Measurements from ENCODE around the gene ENTHD1. TPM values are rescaled to one million over a fixed set of nuclear protein-coding genes. Genes with fewer than 3 reads are reported as not detected.

ENTHD1 gene
- total RNA-seq, 2 experiments from 2014 or later = 0.47 TPM; not detected in 1

DNA sequence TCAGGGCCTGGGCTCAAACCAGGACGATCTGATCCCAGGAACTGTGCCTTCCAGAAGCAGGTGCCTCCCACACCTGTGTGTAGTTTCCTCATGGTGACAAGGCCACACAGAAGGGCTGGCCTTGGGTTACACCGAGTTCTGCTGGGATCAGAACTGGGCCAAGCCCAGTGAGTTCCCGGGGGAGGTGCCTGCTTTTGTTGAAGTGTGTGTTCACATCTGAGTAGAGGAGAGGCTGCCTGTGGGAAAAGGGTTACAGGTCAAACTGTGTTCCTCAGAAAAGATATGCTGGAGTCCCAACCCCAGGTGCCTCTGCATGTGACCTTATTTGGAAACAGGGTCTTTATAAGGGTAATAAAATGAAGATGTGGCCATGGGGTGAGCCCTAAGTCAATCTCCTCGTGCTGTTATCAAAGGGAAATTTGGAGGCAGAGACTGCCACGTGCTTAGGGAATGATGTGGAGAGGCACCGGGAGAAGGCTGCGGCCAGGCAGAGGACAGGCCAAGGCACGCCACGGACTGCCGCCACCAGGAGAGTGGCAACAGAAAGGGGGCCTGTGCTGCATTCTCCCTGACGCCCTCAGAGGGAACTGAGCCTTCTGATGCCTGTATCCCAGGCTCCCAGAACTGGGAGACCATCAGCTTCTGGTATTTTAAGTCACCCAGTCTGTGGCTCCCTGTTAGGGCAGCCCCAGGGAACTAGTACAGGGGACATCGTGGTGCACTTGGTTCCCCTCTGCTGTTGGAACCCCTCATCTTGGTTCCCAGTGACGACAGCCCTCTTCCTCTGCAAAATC is 164.2 kb downstream of the ENTHD1 start:
- Histone ChIP-seq H3K9me3 (ENCODE audit: control insufficient read depth in 1 of 2, insufficient read depth in 1 of 2, low read length in 2 of 2) (no peaks in the 10 kb centered on the region), H3K4me1 (ENCODE audit: insufficient read depth, low read length) (no peaks in the 10 kb centered on the region), H3K27me3 (ENCODE audit: control insufficient read depth in 1 of 2, insufficient read depth in 2 of 2, low read length in 2 of 2) (no peaks in the 10 kb centered on the region), H3K4me3 (ENCODE audit: low read length) (no peak overlapping the region), H3K36me3 (ENCODE audit: insufficient read depth, low read length) (no peaks in the 10 kb centered on the region), H3K27ac (ENCODE audit: low read depth in 1 of 2, low read length in 2 of 2) (no peak overlapping the region)
- intact Hi-C loops (cut with DNase I, micrococcal nuclease) = no loop called here
- ATAC-seq (ENCODE audit: poor library complexity) (no peak), DNase-seq (no peak)
- H3K9me3 Mint-ChIP-seq = no peaks in the 10 kb centered on the region
- no peaks in the 10 kb centered on the region for H3K36me3 Mint-ChIP-seq (ENCODE audit: low read depth)
- H3K27me3 Mint-ChIP-seq = no peaks in the 10 kb centered on the region
- ChIA-PET POLR2A (no interaction called here), CTCF (no interaction called here)
- TF ChIP-seq, protein P1, sequence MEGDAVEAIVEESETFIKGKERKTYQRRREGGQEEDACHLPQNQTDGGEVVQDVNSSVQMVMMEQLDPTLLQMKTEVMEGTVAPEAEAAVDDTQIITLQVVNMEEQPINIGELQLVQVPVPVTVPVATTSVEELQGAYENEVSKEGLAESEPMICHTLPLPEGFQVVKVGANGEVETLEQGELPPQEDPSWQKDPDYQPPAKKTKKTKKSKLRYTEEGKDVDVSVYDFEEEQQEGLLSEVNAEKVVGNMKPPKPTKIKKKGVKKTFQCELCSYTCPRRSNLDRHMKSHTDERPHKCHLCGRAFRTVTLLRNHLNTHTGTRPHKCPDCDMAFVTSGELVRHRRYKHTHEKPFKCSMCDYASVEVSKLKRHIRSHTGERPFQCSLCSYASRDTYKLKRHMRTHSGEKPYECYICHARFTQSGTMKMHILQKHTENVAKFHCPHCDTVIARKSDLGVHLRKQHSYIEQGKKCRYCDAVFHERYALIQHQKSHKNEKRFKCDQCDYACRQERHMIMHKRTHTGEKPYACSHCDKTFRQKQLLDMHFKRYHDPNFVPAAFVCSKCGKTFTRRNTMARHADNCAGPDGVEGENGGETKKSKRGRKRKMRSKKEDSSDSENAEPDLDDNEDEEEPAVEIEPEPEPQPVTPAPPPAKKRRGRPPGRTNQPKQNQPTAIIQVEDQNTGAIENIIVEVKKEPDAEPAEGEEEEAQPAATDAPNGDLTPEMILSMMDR (IDR thresholded peaks at IDR 0.05) = no peak
- no peaks in the 10 kb centered on the region for H3K4me1 Mint-ChIP-seq (ENCODE audit: low read depth)
- no peak overlapping the region for H3K4me3 Mint-ChIP-seq
- H3K27ac Mint-ChIP-seq = no peak overlapping the region

DNA sequence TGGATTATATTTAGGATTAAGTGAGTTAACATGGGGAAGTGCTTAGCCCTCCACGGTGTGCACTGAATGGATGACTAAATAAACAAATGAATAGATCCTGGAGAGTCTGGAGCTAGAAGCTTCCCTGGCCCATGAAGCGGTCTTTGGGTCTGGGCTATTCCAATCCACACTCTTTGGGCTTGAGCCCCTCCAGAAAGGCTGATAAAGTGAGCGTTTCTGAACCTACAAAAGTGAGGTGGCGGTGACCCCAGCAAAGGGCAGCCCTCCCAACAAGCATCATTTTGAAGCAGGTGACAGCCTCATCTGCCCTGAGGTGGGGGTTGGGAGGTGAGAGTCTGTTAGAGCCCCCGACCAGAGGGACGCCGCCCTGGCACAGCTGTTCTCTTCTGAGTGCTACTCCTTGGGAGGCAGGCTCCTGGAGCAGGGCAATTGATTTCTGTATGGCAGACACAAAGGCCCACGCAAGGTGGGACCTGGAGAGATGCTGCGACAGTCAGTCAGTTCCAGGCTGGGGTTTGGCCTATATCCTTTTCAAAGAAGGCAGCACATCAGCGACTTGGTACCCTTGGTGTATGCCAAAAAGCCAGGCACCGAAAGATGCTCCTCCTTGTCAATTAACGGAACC is 165.2 kb downstream of the ENTHD1 start:
- Mint-ChIP-seq H3K9me3 (no peaks in the 10 kb centered on the region), H3K4me1 (ENCODE audit: low read depth) (no peaks in the 10 kb centered on the region), H3K27ac (no peak overlapping the region), H3K36me3 (ENCODE audit: low read depth) (no peaks in the 10 kb centered on the region), H3K27me3 (no peaks in the 10 kb centered on the region), H3K4me3 (no peak overlapping the region)
- TF ChIP-seq, protein P1 (IDR thresholded peaks at IDR 0.05) = no peak
- Histone ChIP-seq H3K27ac (ENCODE audit: low read depth in 1 of 2, low read length in 2 of 2) (no peak overlapping the region), H3K4me1 (ENCODE audit: insufficient read depth, low read length) (no peaks in the 10 kb centered on the region), H3K4me3 (ENCODE audit: low read length) (no peak overlapping the region), H3K9me3 (ENCODE audit: control insufficient read depth in 1 of 2, insufficient read depth in 1 of 2, low read length in 2 of 2) (no peaks in the 10 kb centered on the region), H3K27me3 (ENCODE audit: control insufficient read depth in 1 of 2, insufficient read depth in 2 of 2, low read length in 2 of 2) (no peaks in the 10 kb centered on the region), H3K36me3 (ENCODE audit: insufficient read depth, low read length) (no peaks in the 10 kb centered on the region)
- intact Hi-C loops (cut with DNase I, micrococcal nuclease) = no loop called here
- ChIA-PET CTCF (no interaction called here), POLR2A (no interaction called here)
- no peak for DNase-seq
- no peak for ATAC-seq (ENCODE audit: poor library complexity)

DNA sequence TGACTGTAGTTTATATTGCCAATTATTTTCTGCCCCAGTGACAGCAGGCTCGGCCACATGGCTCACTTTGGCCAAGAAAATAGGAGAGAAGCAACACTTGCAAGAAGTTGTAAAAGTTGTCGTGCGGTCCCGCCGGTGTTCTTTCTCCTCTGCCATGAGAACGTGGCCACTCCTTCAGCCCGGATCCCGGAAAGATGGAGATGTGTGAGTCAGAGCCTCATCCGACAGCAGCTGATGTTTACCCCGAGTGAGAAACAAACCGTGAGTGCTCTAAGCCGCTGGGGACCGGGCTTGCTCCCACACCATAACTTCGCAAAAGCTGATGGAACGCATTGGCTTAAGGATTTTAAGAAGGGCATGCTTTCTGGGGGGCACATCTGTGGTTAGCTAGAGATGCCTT is 166.0 kb downstream of the ENTHD1 start:
- Histone ChIP-seq H3K9me3 (ENCODE audit: control insufficient read depth in 1 of 2, insufficient read depth in 1 of 2, low read length in 2 of 2) (no peaks in the 10 kb centered on the region), H3K27ac (ENCODE audit: low read depth in 1 of 2, low read length in 2 of 2) (no peak overlapping the region), H3K4me1 (ENCODE audit: insufficient read depth, low read length) (no peaks in the 10 kb centered on the region), H3K36me3 (ENCODE audit: insufficient read depth, low read length) (no peaks in the 10 kb centered on the region), H3K4me3 (ENCODE audit: low read length) (no peak overlapping the region), H3K27me3 (ENCODE audit: control insufficient read depth in 1 of 2, insufficient read depth in 2 of 2, low read length in 2 of 2) (no peaks in the 10 kb centered on the region)
- TF ChIP-seq, protein P1 (IDR thresholded peaks at IDR 0.05) = no peak
- no peak overlapping the region for H3K4me3 Mint-ChIP-seq
- no peaks in the 10 kb centered on the region for H3K27me3 Mint-ChIP-seq
- intact Hi-C loops (cut with DNase I, micrococcal nuclease) = no loop called here
- H3K4me1 Mint-ChIP-seq (ENCODE audit: low read depth) = no peaks in the 10 kb centered on the region
- no peak for DNase-seq
- H3K36me3 Mint-ChIP-seq (ENCODE audit: low read depth) = no peaks in the 10 kb centered on the region
- POLR2A ChIA-PET = no interaction called here
- H3K9me3 Mint-ChIP-seq = no peaks in the 10 kb centered on the region
- no peak for ATAC-seq (ENCODE audit: poor library complexity)
- H3K27ac Mint-ChIP-seq = no peak overlapping the region
- CTCF ChIA-PET = no interaction called here

All from CD4-positive, alpha-beta T cell (primary cell).